Ishikawa (cell line): ENCODE data around the gene LGR4.

Experiments used
- CEBPB ChIP-seq: IDR thresholded peaks from 2 replicates; pipeline ENCODE4 v1.6.1; 2012
- CREB1 ChIP-seq: IDR thresholded peaks from 2 replicates; pipeline ENCODE4 v1.6.1; 2012; ENCODE audit warnings: low read depth
- EGR1 ChIP-seq: IDR thresholded peaks from 2 replicates; pipeline ENCODE4 v1.6.1; 2012
- EP300 ChIP-seq: IDR thresholded peaks from 2 replicates; pipeline ENCODE4 v1.6.1; 2012; ENCODE audit warnings: borderline replicate concordance
- FOXM1 ChIP-seq: IDR thresholded peaks from 2 replicates; pipeline ENCODE4 v1.6.1; 2012; ENCODE audit warnings: low read depth, borderline replicate concordance
- MAX ChIP-seq: IDR thresholded peaks from 2 replicates; pipeline ENCODE4 v1.6.1; 2012
- NFIC ChIP-seq: IDR thresholded peaks from 2 replicates; pipeline ENCODE4 v1.6.1; 2012
- RAD21 ChIP-seq: IDR thresholded peaks from 2 replicates; pipeline ENCODE4 v1.6.1; 2012; ENCODE audit warnings: low read depth
- REST ChIP-seq: IDR thresholded peaks from 2 replicates; pipeline ENCODE4 v1.6.1; 2012; ENCODE audit warnings: low read depth, mild to moderate bottlenecking
- TAF1 ChIP-seq: IDR thresholded peaks from 2 replicates; pipeline ENCODE4 v1.6.1; 2012; ENCODE audit warnings: low read depth, mild to moderate bottlenecking
- TCF12 ChIP-seq: IDR thresholded peaks from 2 replicates; pipeline ENCODE4 v1.6.1; 2012; ENCODE audit warnings: low read depth
- USF1 ChIP-seq: IDR thresholded peaks from 2 replicates; pipeline ENCODE4 v1.6.1; 2012
- YY1 ChIP-seq: IDR thresholded peaks from 2 replicates; pipeline ENCODE4 v1.6.1; 2012; ENCODE audit warnings: low read depth
- ZBTB7A ChIP-seq: IDR thresholded peaks from 2 replicates; pipeline ENCODE4 v1.6.1; 2012; ENCODE audit warnings: low read depth

The LGR4 gene

GRCh38 chr11:27328614-27329013 lies 144.0 kb downstream of the LGR4 start:
- no peak for TF ChIP-seq USF1
- no peak for TF ChIP-seq FOXM1
- TF ChIP-seq EP300: no peak
- no peak for TF ChIP-seq ZBTB7A
- TF ChIP-seq NFIC: no peak
- TF ChIP-seq CEBPB: no peak
- TF ChIP-seq REST: no peak

GRCh38 chr11:27319072-27319471 lies 153.5 kb downstream of the LGR4 start:
- no peak for TF ChIP-seq EP300
- no peak for TF ChIP-seq FOXM1
- no peak for TF ChIP-seq TAF1
- no peak for TF ChIP-seq CEBPB
- no peak for TF ChIP-seq MAX
- TF ChIP-seq YY1: no peak
- no peak for TF ChIP-seq CREB1
- TF ChIP-seq USF1: no peak
- TF ChIP-seq RAD21: no peak
- no peak for TF ChIP-seq REST
- no peak for TF ChIP-seq TCF12
- TF ChIP-seq ZBTB7A: no peak
- TF ChIP-seq NFIC: no peak
- no peak for TF ChIP-seq EGR1

GRCh38 chr11:27317751-27318150 lies 154.8 kb downstream of the LGR4 start:
- TF ChIP-seq TAF1 (no peak), CREB1 (no peak), ZBTB7A (no peak), RAD21 (no peak), NFIC (no peak), MAX (no peak), USF1 (no peak)
